CD14-positive monocyte (primary cell): ENCODE data around the gene RIMBP2. TPM values are rescaled to one million over a fixed set of nuclear protein-coding genes. Genes with fewer than 3 reads are reported as not detected.

Experiments used
- DNase-seq, 3 donors: peaks; one replicate each; pipeline ENCODE4 v3.0.0-alpha.2; 2011 to 2022
- H2AFZ ChIP-seq: 2 replicates; pipeline ENCODE4 v1.6.0; 2012; ENCODE audit warnings: mild to moderate bottlenecking, low read depth, low read length, inconsistent platforms; ENCODE audit not compliant: insufficient read depth, poor library complexity, severe bottlenecking
- H3K27ac ChIP-seq, 2 donors: 1 replicate in 1 of 2; 2 replicates in 1 of 2; pipeline ENCODE4 v1.5.1; 2012 to 2013; ENCODE audit warnings: low read length in 2 of 2, control low read depth in 1 of 2, inconsistent platforms in 1 of 2, low read depth in 1 of 2, mild to moderate bottlenecking in 1 of 2
- H3K27me3 ChIP-seq, 2 donors: one replicate each; pipeline versions ENCODE4 v1.6.0 to v1.6.1; 2011 to 2013; ENCODE audit warnings: low read length in 2 of 2; ENCODE audit not compliant: control insufficient read depth in 2 of 2, insufficient read depth in 2 of 2
- H3K36me3 ChIP-seq, 2 donors: replicated peaks in 1 of 2; 1 replicate in 1 of 2; 2 replicates in 1 of 2; pipeline versions ENCODE4 v1.5.1 to v1.6.1; 2012 to 2013; ENCODE audit warnings: low read length in 2 of 2, control low read depth in 1 of 2, inconsistent platforms in 1 of 2, mild to moderate bottlenecking in 1 of 2; ENCODE audit not compliant: insufficient read depth in 2 of 2, control insufficient read depth in 1 of 2
- H3K4me1 ChIP-seq, 2 donors: 1 replicate in 1 of 2; 2 replicates in 1 of 2; pipeline versions ENCODE4 v1.5.1 to v1.6.1; 2012 to 2013; ENCODE audit warnings: low read length in 2 of 2, control low read depth in 1 of 2, inconsistent platforms in 1 of 2, mild to moderate bottlenecking in 1 of 2, moderate library complexity in 1 of 2; ENCODE audit not compliant: insufficient read depth in 2 of 2, control insufficient read depth in 1 of 2
- H3K4me2 ChIP-seq: replicated peaks from 2 replicates; pipeline ENCODE3; 2012; ENCODE audit warnings: low read length, moderate library complexity, mild to moderate bottlenecking; ENCODE audit not compliant: poor library complexity, severe bottlenecking; ENCODE audit errors: extremely low read depth
- H3K4me3 ChIP-seq, 3 experiments: fragments of 200-600 bp in 1 of 3; sonication (generic) in 1 of 3; replicated peaks in 1 of 3; 1 replicate in 2 of 3; 2 replicates in 1 of 3; pipeline ENCODE4 v1.5.1; 2011 to 2013; ENCODE audit warnings: low read length in 3 of 3, mild to moderate bottlenecking in 3 of 3, control low read depth in 2 of 3, low read depth in 2 of 3, inconsistent platforms in 1 of 3, moderate library complexity in 1 of 3
- H3K79me2 ChIP-seq: 2 replicates; pipeline ENCODE4 v1.6.0; 2012; ENCODE audit warnings: mild to moderate bottlenecking, control low read depth, inconsistent platforms, low read length, moderate library complexity; ENCODE audit not compliant: insufficient read depth
- H3K9ac ChIP-seq: 2 replicates; pipeline ENCODE4 v1.6.0; 2017; ENCODE audit warnings: low read length, mild to moderate bottlenecking; ENCODE audit not compliant: insufficient read depth, poor library complexity, severe bottlenecking
- H3K9me3 ChIP-seq, 2 donors: replicated peaks in 1 of 2; 1 replicate in 1 of 2; 2 replicates in 1 of 2; pipeline versions ENCODE4 v1.5.1 to v1.6.1; 2012 to 2013; ENCODE audit warnings: low read length in 2 of 2, control low read depth in 1 of 2; ENCODE audit not compliant: control insufficient read depth in 1 of 2, insufficient read depth in 1 of 2
- H4K20me1 ChIP-seq: 2 replicates; pipeline ENCODE4 v1.6.0; 2012; ENCODE audit warnings: mild to moderate bottlenecking, low read length, control low read depth, moderate library complexity; ENCODE audit not compliant: insufficient read depth
- H3K27ac Mint-ChIP-seq, 7 donors: one replicate each; pipeline ENCODE4 v1.8.0; 2020; ENCODE audit warnings: mild to moderate bottlenecking in 7 of 7, mixed read lengths in 7 of 7, moderate library complexity in 6 of 7, inconsistent platforms in 2 of 7
- H3K27me3 Mint-ChIP-seq, 3 donors: one replicate each; pipeline ENCODE4 v1.8.0; 2021 to 2022; ENCODE audit warnings: low read depth in 3 of 3, mild to moderate bottlenecking in 3 of 3, mixed read lengths in 3 of 3, moderate library complexity in 3 of 3, inconsistent platforms in 1 of 3
- H3K36me3 Mint-ChIP-seq, 2 donors: one replicate each; pipeline ENCODE4 v1.8.0; 2020; ENCODE audit warnings: mixed read lengths in 2 of 2, inconsistent platforms in 1 of 2, mild to moderate bottlenecking in 1 of 2
- H3K4me1 Mint-ChIP-seq: one replicate; pipeline ENCODE4 v1.8.0; 2020; ENCODE audit warnings: mild to moderate bottlenecking, mixed read lengths
- H3K4me3 Mint-ChIP-seq, 2 donors: one replicate each; pipeline ENCODE4 v1.8.0; 2020; ENCODE audit warnings: mild to moderate bottlenecking in 2 of 2, mixed read lengths in 2 of 2, moderate library complexity in 1 of 2
- H3K9me3 Mint-ChIP-seq, 7 donors: one replicate each; pipeline ENCODE4 v1.8.0; 2020 to 2022; ENCODE audit warnings: mixed read lengths in 7 of 7, mild to moderate bottlenecking in 6 of 7, moderate library complexity in 6 of 7, inconsistent platforms in 2 of 7
- WGBS: methylation state at CpG from one replicate; pipeline ENCODE4 v1.1.5; 2013; ENCODE audit warnings: missing lambda C conversion rate; ENCODE audit not compliant: insufficient coverage; 5-methylcytosine and 5-hydroxymethylcytosine counted together
- intact Hi-C, 2 donors: fragments of 100-400 bp; cut with micrococcal nuclease; formaldehyde crosslinking; loops; one replicate each; pipeline versions ENCODE4 v1.15.0 to v1.15.1; 2023
- polyA plus RNA-seq, 3 donors: library from polyadenylated mRNA; depleted of rRNA in 1 of 3; unstranded in 2 of 3; stranded (reverse) in 1 of 3; fragments of 300-500 nt in 2 of 3; fragments of >200 nt in 1 of 3; fragmentation: Illumina TruSeq in 2 of 3; gene quantifications; 1 replicate in 2 of 3; 2 replicates in 1 of 3; pipeline ENCODE4 v1.2.3, GENCODE V29; 2012 to 2021
- TF ChIP-seq, protein P1 (sequence below): fragments of 200-600 bp; IDR thresholded peaks from one replicate; pipeline ENCODE4 v1.8.0; 2022; ENCODE audit warnings: antibody characterized with exemption, mild to moderate bottlenecking

The RIMBP2 gene
- polyA plus RNA-seq, 3 donors = not detected

DNA sequence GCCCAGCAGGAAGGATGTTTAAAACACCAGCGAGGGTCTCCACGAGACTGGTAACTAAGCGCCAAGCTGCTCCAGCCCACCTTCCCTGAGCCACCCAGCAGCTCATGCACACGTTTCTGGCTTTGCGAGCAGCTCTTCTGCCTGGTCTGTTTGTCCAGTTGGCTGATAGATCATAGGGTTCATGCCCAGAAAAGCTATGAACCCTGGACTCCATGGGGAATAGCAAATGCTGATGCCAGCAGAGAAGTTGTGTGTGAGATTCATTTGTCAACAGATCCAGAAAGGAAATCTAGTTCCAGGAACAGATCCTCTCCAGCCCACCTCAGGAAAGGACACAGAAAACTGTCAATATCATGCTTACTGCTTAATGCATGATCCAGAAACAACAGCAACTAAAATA lies 28.2 kb upstream of the RIMBP2 start:
- Mint-ChIP-seq H3K27ac (no peak overlapping the region), H3K27me3 (peaks cover 3 to 13% (median 3%) of the 10 kb centered on the region in 3 donors), H3K4me3 (no peak overlapping the region), H3K9me3 (peaks cover 2 to 12% (median 5%) of the 10 kb centered on the region in 7 donors), H3K36me3 (no peaks in the 10 kb centered on the region), H3K4me1 (peaks cover 4% of the 10 kb centered on the region)
- no peak overlapping the region for H2AFZ ChIP-seq
- H3K9ac ChIP-seq = no peak overlapping the region
- H3K27me3 ChIP-seq = no peaks in the 10 kb centered on the region
- no peaks in the 10 kb centered on the region for H4K20me1 ChIP-seq
- H3K79me2 ChIP-seq = no peaks in the 10 kb centered on the region
- 95% methylated on average over 3 of the region's 5 CpGs for WGBS
- no peaks in the 10 kb centered on the region for H3K4me1 ChIP-seq
- H3K4me3 ChIP-seq = no peak overlapping the region
- intact Hi-C loops = no loop called here
- H3K36me3 ChIP-seq = no peaks in the 10 kb centered on the region
- H3K4me2 ChIP-seq = no peak overlapping the region
- peaks cover 0 to 8% of the 10 kb centered on the region in 2 donors for H3K9me3 ChIP-seq
- H3K27ac ChIP-seq = no peak overlapping the region
- DNase-seq = no peak
- TF ChIP-seq, protein P1, sequence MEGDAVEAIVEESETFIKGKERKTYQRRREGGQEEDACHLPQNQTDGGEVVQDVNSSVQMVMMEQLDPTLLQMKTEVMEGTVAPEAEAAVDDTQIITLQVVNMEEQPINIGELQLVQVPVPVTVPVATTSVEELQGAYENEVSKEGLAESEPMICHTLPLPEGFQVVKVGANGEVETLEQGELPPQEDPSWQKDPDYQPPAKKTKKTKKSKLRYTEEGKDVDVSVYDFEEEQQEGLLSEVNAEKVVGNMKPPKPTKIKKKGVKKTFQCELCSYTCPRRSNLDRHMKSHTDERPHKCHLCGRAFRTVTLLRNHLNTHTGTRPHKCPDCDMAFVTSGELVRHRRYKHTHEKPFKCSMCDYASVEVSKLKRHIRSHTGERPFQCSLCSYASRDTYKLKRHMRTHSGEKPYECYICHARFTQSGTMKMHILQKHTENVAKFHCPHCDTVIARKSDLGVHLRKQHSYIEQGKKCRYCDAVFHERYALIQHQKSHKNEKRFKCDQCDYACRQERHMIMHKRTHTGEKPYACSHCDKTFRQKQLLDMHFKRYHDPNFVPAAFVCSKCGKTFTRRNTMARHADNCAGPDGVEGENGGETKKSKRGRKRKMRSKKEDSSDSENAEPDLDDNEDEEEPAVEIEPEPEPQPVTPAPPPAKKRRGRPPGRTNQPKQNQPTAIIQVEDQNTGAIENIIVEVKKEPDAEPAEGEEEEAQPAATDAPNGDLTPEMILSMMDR = no peak

DNA sequence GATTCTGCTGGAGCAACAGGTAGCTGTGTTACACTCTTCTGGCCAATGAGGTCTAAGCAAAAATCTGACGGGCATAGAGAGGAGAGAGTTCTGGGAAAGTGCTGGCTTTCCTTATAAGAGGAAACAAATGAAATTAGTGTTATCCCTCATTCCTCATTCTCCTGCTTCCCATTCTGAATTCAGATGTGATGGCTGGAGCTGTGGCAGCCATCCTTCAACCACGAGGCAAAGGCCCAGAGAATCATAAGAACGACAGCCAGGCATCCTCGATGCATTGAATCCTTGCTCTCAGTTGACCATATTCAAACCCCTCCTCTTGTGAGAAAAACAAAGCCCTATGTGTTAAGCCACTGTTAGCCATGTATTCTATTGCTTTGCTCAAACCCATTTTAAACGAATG lies 27.5 kb upstream of the RIMBP2 start:
- no peak overlapping the region for H3K27ac ChIP-seq
- peaks cover 2 to 12% (median 7%) of the 10 kb centered on the region in 7 donors for H3K9me3 Mint-ChIP-seq
- H3K27me3 ChIP-seq = no peaks in the 10 kb centered on the region
- H3K4me3 ChIP-seq = no peak overlapping the region
- no peaks in the 10 kb centered on the region for H4K20me1 ChIP-seq
- H3K4me3 Mint-ChIP-seq = no peak overlapping the region
- H3K4me1 ChIP-seq = no peaks in the 10 kb centered on the region
- no peak for DNase-seq
- no peak overlapping the region for H3K9ac ChIP-seq
- H3K36me3 Mint-ChIP-seq = no peaks in the 10 kb centered on the region
- H3K36me3 ChIP-seq = no peaks in the 10 kb centered on the region
- peaks cover 0 to 15% of the 10 kb centered on the region in 2 donors for H3K9me3 ChIP-seq
- peaks cover 3 to 10% (median 3%) of the 10 kb centered on the region in 3 donors for H3K27me3 Mint-ChIP-seq
- H3K4me2 ChIP-seq = no peak overlapping the region
- no peak overlapping the region for H3K27ac Mint-ChIP-seq
- TF ChIP-seq, protein P1 = no peak
- H3K4me1 Mint-ChIP-seq = peaks cover 4% of the 10 kb centered on the region
- no peaks in the 10 kb centered on the region for H3K79me2 ChIP-seq
- intact Hi-C loops = no loop called here
- H2AFZ ChIP-seq = no peak overlapping the region
- WGBS = 100% methylated on average over 1 of the region's 5 CpGs
